Stimulated activated CD8-positive, alpha-beta memory T cell treated with anti-CD3 and anti-CD28 coated beads, Interleukin-4, amount 100 ng/mL, for 4 hours (primary cell): Measurements from ENCODE around the gene CYBRD1.

Experiments used
- DNase-seq, 2 donors: peaks; one replicate each; pipeline ENCODE4 v3.0.0-alpha.2; 2020; ENCODE audit warnings: low read depth in 2 of 2, low spot score in 1 of 2

The CYBRD1 gene

DNA sequence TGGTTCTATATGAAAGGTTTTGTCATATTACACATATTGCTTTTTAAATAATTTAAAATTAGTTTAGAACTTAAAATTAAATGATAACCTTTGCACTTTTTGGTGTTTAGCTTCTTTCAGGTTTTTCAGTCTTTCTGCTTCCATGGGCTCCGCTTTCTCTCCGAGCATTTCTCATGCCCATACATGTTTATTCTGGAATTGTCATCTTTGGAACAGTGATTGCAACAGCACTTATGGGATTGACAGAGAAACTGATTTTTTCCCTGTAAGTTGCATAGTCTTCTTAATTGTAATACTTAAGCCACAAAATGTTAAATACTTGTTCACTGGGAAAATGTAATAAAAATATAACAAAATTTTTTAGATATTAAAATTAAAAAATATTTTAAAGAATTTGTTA, 31.0 kb downstream of the CYBRD1 start:
- no peak for DNase-seq

DNA sequence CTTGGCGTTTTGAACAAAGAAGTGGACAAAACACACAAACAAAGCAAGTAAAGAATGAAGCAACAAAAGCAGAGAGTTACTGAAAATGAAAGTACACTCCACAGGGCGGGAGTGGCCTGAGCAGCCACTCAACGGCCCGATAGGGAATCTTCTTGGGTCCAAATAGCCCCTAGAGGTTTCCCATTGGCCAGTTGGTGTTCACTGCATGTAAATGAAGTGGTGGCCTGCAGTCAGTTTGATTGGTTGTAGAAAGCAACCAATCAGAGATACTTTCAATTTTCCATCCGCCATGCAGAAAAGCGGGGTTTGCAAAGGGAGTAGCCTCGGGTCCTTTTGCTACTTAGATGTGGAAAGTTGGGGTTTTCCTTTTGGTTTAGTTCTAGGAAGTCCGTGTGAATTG, 31.6 kb downstream of the CYBRD1 start:
- no peak for DNase-seq

DNA sequence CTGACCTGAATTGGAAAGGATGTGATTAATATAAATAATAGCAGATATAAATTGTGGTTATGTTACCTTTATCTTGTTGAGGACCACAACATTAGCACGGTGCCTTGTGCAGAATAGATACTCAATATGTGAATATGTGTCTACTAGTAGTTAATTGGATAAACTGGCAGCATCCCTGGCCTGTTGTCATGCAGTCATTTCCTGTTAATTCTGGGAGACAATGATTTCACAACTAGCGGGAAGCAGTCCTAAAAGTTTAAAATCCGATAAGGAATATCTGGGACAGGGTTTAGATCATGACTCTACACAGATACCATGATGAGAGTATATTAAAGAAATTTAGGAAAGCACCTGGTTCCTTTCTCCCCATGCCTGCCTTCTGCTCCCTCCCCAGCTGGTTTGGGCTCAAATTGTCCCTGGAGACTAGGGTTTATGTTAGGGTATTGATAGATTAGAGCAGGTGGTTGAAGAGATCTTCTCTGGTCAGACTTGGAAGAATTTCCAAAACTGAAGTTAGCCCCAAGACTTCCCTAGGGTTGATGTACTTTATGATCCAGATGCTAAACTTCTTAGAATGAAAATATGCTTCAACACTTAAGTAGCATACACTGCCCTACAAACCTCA, 32.8 kb downstream of the CYBRD1 start:
- no peak for DNase-seq

DNA sequence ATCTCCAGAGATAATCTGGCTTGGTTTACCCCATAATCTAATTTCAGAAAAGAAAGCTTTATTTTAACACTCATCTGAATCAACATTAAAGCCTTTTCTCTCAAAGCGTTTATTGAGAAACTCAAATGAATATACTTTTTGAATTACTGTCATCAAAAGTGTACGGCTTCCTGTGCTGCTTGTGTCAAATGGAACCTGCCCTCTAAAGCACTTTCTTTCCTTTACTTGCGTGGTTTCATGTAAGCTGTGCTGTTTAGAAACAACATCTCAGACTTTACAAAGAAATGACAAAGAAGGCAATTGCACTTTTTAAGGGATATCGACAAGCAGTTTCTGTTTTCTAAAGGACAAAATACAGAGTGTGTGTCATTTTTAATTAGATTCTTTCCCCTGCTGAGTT, 35.1 kb downstream of the CYBRD1 start:
- no peak for DNase-seq

DNA sequence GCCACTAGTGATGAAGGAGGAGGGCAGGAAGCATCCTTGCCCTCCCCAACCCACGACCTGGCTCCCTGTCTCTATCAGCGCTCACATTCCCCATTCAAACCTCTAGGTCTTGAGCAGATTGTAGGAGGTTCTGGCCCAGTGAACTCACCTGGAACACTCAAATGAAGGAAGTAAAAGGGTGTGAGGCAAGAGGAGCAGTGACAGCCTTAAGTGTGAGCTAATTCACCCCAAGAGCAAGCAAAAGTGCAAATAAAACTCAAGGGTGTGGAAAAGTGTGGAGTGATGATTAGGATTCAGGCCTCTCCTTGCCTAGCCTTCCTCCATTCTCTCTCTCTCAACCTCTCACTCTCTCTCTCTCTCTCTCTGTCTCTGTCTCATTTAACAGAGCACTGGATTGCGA, 41.0 kb downstream of the CYBRD1 start:
- no peak for DNase-seq

DNA sequence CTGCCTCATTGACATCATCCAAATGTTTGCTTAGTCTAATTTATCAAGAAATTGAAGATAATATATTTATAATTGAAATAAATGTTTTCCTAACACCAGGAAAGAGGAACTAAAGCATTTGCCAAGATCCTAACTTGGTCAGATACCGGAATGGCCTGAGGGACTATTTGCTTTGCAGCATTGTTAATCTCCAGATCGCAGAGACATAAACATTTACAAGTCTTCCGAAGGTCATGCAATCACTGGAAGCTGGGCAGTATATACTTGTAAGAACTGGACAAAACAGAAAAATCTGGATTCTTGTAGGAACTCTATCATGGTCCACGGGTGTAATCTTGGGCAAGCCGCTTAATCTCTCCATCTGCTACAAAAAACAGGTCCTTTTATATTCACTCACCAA, 42.2 kb downstream of the CYBRD1 start:
- no peak for DNase-seq

DNA sequence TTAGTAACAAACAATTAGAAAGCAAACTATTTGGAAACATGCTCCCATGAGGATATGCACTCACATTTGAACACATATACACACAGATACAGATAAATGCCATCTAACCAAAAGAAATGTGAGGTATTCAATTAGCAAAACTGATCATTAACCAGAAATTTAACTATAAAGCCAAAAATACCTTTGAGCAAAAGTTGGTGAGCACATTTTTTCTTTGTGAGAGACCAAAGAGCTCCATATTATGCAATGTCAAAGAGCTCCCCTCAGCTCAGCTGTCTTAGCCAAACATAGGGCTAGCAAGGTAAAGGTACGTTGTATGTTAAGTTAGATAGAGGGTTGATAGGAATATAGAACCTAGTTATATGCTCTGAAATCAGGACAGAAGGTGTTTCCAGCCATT, 43.8 kb downstream of the CYBRD1 start:
- DNase-seq, result no peak

DNA sequence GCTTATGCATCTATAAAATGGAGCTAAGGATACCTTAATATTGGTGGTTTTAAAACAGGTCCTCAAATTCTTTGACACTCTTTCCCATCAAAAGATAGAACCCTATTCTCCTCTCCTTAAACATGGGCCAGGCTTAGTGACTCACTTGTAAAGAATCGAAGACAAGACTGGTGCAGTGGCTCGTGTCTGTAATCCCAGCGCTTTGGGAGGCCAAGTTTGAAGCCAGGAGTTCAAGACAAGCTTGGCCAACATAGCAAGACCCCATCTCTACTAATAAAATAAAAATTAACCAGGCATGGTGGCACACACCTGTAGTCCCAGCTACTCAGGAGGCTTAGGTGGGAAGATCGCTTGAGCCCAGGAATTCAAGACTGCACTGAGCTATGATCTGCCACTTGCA, 44.5 kb downstream of the CYBRD1 start:
- no peak for DNase-seq

DNA sequence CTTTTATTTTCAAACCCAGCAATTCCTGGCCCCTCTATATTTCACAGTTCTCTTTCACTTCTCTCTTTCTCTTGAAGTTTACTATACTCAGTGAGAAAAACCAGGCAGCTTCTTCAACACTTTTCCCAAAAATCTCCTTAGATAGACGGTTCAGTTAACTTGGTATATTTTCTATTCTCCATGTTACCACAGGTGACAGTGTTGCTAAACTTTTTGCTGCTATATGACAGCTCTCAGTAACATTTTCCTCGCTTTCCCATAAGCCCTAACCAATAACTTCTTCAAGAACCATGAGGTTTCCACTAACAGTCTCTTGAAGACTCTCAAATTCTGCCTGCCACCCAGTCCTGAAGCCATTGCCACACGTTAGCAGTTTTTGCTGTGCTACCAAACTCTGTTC, 45.8 kb downstream of the CYBRD1 start:
- no peak for DNase-seq

DNA sequence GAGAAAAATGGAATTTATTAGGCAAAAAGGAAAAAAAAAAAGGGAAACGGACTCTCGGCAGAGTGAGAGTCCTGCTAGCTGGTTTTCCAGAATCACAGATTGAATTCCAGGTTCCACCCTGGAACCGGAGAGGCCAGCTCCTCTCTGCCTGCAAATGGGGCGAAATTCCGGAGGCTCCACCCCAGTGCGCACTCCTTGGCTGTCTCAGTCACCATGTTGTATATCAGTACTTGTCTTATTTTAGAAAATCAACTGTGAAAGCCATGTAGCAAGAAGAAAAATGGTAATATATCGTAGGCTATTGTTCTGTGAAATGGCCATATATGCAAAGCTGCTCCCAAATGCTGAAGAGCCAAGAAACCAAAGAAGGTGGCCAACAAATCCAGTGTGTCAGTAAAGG, 49.4 kb downstream of the CYBRD1 start:
- no peak for DNase-seq

DNA sequence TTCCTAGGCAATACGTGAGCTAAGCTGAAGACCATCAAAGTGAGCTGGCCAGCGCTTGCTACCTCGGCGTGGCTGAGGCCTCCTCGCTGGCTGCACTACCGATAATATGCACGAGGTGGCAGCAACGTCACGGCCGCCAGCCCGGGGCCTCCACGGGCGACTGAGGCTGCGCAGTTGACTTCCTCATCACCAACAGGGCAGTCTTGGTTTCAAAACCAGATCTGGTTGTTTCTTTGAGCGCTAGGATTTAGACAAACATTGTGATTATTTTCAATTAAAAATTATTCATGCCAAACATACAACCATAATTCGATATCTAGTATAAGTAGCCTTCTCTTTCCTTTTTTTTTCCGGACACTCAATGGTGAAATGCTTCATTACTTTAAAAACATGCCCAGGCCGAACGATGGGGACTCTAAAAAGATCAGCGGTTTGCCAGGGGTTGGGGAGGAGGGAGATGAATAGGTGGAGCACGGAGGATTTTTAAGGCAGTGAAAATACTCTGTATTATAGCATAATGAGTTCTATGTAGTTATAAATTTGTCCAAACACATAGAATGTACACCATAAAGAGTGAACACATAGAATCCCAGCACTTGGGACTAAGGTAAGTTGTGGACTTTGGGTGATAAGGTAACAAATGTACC, 52.0 kb downstream of the CYBRD1 start:
- peak; percentile 53 to 67 for DNase-seq

DNA sequence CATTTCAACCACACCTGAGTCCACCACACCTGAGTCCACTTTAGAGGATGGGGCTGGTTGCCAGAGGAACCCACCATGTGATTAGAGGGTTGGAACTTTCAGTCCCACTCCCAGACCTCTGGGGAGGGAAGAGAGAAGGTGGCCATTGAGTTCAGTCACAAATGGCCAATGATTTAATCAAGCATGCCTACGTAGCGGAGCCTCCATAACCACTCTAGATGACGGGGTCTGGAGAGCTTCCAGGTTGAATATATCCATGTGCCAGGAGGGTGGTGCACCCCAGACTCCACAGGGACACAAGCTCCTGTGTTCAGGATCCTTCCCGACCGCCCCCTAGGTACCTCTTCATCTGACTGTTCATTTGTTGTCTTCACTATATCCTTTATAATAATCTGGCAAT, 53.3 kb downstream of the CYBRD1 start:
- no peak for DNase-seq

DNA sequence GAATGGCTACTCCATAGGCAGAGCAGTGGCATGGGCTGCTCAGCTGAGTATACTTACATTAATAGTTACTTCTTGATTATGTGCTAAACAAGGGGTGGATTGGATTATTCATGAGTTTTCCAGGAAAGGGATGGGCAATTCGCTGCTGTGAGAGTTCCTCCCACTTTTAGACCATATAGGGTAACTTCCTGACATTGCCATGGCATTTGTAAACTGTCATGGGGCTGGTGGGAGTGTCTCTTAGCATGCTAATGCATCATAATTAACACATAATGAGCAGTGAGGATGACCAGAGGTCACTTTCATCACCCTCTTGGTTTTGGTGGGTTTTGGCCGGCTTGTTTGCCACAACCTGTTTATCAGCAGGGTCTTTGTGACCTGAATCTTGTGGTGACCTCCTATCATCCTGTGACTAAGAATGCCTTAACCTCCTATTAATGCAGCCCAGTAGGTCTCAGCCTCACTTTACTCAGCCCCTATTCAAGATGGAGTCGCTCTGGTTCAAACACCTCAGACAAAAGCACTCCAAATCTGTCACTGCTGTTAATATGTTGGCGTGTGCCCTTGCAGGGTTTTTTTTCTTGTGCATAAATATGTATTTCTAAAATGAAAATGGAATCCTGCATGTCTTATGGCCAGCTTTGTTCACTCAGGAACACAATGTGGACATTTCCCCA, 56.0 kb downstream of the CYBRD1 start:
- DNase-seq, result no peak

DNA sequence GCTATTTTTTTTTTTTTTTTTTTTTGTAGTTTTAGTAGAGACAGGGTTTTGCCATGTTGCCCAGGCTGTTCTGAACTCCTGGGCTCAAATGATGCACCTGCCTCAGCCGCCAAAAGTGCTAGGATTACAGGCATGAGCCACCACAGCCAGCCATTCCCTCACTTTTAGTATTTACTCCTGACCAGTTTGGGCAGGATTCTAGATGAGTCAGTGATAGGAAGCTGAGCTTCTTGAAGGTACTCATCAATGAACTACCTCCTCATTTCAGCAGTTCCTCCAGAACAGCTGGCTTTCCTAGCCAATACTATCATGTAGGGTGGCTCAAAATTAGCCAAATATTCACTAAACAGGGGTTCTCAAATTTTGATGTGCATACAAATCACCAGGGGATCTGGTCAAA, 57.2 kb downstream of the CYBRD1 start:
- DNase-seq, result no peak

DNA sequence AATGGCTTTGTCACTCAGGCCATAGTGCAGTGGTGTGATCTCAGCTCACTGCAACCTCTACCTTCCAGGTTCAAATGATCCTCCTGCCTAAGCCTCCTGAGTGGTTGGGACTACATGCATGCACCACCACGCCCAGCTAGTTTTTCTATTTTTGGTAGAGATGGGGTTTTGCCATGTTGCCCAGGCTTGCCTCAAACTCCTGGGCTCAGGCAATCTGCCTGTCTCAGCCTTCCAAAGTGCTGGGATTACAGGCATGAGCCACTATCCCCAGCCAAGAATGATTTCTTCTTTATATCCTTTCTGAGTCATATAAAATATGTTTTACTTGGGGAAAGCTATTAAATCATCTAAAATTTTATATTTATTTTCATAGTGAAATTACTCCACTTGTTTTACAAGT, 61.3 kb downstream of the CYBRD1 start:
- DNase-seq, result no peak

DNA sequence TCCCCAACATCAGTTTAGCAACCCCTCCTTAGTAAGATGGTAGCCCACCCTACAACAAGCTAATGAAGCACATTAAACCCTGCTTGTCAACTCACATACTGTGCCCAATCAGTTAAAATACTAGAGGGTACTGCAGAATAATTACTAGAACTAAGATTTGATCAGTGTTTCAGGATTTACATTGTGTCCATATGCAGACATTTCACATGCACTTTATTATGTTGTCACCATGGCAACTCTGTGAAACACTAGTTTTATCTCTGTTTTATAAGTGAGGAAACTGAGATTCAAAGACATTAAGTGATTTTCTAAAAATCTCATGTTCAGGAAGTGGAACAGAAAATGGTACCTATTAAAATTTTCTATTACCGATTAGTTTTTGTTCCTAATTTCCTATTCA, 61.7 kb downstream of the CYBRD1 start:
- no peak for DNase-seq

DNA sequence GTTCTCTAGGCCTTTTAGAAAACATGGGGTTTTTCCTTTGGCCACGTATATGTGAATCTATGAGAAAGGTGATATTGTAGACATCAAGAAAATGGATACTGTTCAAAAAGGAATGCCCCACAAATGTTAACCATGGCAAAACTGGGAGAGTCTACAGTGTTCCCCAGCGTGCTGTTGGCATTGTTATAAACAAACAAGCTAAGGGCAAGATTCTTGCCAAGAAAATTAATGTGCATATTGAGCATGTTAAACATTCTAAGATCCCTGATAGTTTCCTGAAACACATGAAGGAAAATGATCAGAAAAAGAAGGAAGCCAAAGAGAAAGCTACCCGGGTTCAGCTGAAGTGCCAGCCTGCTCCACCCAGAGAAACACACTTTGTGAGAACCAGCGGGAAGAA, 64.9 kb downstream of the CYBRD1 start:
- no peak for DNase-seq

DNA sequence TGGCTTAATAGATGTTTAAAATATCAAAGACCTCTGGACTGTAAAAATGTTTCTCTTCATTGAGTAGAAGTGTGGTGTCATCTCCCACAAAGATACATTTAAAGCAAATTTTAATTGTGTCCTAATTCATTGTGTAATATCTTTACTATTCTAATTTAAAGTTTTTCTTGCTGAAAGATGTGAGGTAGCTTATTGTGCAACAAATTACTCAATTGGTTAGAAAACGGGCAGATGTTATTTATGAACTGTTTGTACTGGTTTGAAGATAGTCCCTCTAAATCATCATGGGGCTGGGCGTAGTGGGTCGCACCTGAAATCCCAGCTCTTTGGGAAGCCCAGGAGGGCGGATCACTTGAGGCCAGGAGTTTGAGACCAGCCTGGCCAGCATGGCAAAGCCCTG, 65.3 kb downstream of the CYBRD1 start:
- no peak for DNase-seq

DNA sequence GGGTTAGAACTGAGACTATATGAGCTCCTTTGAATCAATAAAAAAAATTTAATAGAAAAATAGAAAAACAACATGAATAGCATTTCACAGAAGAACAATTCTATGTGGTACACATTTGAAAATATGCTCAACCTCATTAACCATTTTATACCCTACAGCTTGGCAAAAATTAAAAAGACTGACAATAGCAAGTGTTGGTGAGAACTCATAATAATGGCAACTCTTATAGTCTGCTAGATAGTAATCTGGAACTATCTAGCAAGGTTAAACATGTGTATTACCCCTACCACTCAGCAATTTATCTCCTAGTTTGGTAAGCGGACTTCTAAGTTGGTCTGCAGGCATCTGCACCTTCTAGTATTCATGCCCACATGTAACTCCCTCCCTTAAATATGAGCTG, 67.8 kb downstream of the CYBRD1 start:
- no peak for DNase-seq

DNA sequence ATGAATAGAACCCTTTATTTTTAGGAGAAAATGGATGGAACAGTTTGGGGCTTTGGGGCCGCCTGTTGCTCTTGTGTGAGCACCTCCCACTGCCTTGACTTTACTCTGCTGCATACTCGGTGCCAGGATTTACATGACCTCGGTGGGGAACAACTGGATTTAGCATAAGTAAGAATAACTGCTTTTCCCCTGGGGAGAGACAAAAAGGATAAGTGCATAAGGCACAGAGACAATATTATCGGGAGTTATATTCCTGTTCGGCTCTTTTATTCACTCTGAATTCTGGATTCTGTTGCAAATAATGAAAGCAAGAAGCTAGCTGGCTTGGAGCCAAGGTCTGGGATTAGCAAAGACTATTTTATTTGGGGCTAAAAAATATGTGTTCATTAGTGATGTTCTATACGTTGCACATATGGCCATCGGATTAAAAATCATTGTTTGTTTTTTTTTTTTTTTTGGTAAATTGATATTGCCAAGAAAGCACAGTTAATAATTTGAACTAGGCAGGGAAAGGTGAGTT, 69.8 kb downstream of the CYBRD1 start:
- no peak for DNase-seq

DNA sequence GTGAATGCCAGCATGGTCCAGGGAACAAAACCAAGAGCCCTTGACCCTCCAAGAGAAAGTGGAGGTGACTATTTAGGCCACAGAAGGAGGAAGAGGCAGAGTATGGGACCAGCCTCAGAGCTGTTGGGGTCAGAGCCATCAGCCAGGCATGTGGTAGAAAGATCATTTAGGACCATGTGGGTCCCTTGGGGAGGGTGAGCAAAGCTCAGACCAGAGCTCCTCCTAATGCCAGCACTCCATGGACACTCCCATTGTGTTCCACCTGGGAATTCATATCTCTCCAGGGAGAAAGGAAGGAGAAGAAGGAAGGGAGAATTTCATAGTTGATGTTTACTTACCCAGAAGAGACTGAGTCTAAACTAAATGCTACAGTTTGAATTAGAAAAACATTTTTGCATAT, 73.2 kb downstream of the CYBRD1 start:
- no peak for DNase-seq

DNA sequence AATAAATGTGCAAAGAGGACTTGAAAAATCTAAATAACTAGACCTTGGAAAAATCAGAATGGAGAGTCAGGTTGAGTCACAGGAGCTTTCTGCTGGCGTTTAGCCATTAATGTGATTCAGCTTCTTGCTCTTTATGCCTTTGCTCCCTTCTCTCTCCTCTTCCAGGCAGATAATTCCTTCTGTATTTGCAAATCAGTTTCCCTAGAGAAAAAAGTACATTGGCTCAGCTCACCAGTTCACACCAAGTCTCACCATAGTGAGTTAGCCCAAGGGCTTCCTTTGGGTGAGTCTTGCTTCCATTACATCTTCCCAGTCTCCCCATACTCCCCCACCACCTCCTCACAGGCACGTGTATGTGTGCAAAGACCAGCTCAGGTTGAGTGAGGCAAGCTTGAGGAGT, 73.6 kb downstream of the CYBRD1 start:
- no peak for DNase-seq
